GM12878 (cell line): Measurements from ENCODE around the gene CRTC1. TPM values are rescaled to one million over a fixed set of nuclear protein-coding genes. Genes with fewer than 3 reads are reported as not detected.

ENCODE experiments used
- ATAC-seq: fragments of 200-7000 bp; cut with Tn5 transposase; 3 replicates; pipeline ENCODE4 v1.9.1; 2020; ENCODE audit warnings: mild to moderate bottlenecking, moderate library complexity
- BruUV-seq: library from RNA; stranded (reverse); fragments of 400-500 nt; replicated peaks from 2 replicates; lab custom pipeline; 2021; lab: Mats Ljungman, UMichigan
- CTCF ChIA-PET: fragments of 300-600 bp; sonication (Branson Sonifier 250); formaldehyde crosslinking; extraction: SDS; loops from one replicate; lab custom pipeline; 2021; ENCODE audit warnings: inconsistent platforms; lab: Yijun Ruan, JAX
- POLR2A ChIA-PET: fragments of 350-600 bp; formaldehyde crosslinking; extraction: SDS; loops from one replicate; lab custom pipeline; 2021; ENCODE audit warnings: inconsistent platforms; lab: Charles Lee
- RAD21 ChIA-PET: fragments of 300-600 bp; sonication (Branson Sonifier 250); formaldehyde crosslinking; loops from one replicate; lab custom pipeline; 2023; ENCODE audit warnings: antibody characterized with exemption; ENCODE audit not compliant: unreplicated experiment; lab: Charles Lee
- SMC1A ChIA-PET: fragments of 300-600 bp; sonication (Branson Sonifier 250); formaldehyde crosslinking; loops from one replicate; lab custom pipeline; 2023; ENCODE audit not compliant: unreplicated experiment, uncharacterized antibody; lab: Charles Lee
- DNase-seq: peaks from one replicate; pipeline ENCODE4 v3.0.0-alpha.2; 2011; ENCODE audit warnings: low read depth, low spot score
- FAIRE-seq: peaks from 3 replicates; lab custom pipeline; 2011; peaks lifted over from hg19 to GRCh38; lab: Jason Lieb, UNC
- H2AFZ ChIP-seq: 2 replicates; pipeline ENCODE4 v1.6.0; 2011; ENCODE audit warnings: low read depth, low read length, control low read depth; ENCODE audit not compliant: control insufficient read depth
- H3K27ac ChIP-seq: 2 replicates; pipeline ENCODE4 v1.5.1; 2011; ENCODE audit warnings: control low read depth; ENCODE audit not compliant: control insufficient read depth, insufficient read depth
- H3K27me3 ChIP-seq, 2 experiments: replicated peaks in 1 of 2; 2 replicates each; pipeline versions ENCODE4 v1.6.0 to v1.6.1; 2011; ENCODE audit warnings: low read length in 1 of 2; ENCODE audit not compliant: control insufficient read depth in 2 of 2, insufficient read depth in 2 of 2
- H3K36me3 ChIP-seq, 2 experiments: 2 replicates each; pipeline ENCODE4 v1.5.1; 2011; ENCODE audit warnings: low read length in 1 of 2; ENCODE audit not compliant: control insufficient read depth in 2 of 2, insufficient read depth in 2 of 2
- H3K4me1 ChIP-seq: 2 replicates; pipeline ENCODE4 v1.6.1; 2011; ENCODE audit warnings: mild to moderate bottlenecking, low read length, moderate library complexity, mixed read lengths; ENCODE audit not compliant: control insufficient read depth, insufficient read depth
- H3K4me2 ChIP-seq: 2 replicates; pipeline ENCODE4 v1.6.0; 2011; ENCODE audit warnings: control low read depth; ENCODE audit not compliant: control insufficient read depth, insufficient read depth
- H3K4me3 ChIP-seq: fragments of 200-600 bp; sonication (generic); 2 replicates; pipeline ENCODE4 v1.5.1; 2016
- H3K79me2 ChIP-seq: 2 replicates; pipeline ENCODE4 v1.6.0; 2011; ENCODE audit warnings: low read length; ENCODE audit not compliant: control insufficient read depth, insufficient read depth
- H3K9ac ChIP-seq: 2 replicates; pipeline ENCODE4 v1.8.0; 2011; ENCODE audit warnings: low read length, control low read depth, mixed read lengths; ENCODE audit not compliant: control insufficient read depth, insufficient read depth
- H3K9me3 ChIP-seq: replicated peaks from 3 replicates; pipeline ENCODE4 v1.5.1; 2011; ENCODE audit warnings: mild to moderate bottlenecking, low read length; ENCODE audit not compliant: control insufficient read depth, insufficient read depth
- H4K20me1 ChIP-seq: 2 replicates; pipeline ENCODE4 v1.6.0; 2011; ENCODE audit not compliant: control insufficient read depth, insufficient read depth
- BCL3 ChIP-seq: IDR thresholded peaks from 2 replicates; pipeline ENCODE4 v1.6.1; 2011; ENCODE audit warnings: borderline replicate concordance, low read depth, mild to moderate bottlenecking, moderate library complexity, low read length; ENCODE audit not compliant: insufficient read depth, poor library complexity, severe bottlenecking
- CBFB ChIP-seq: IDR thresholded peaks from 2 replicates; pipeline ENCODE4 v1.6.1; 2016; ENCODE audit warnings: antibody characterized with exemption, low read depth
- E2F4 ChIP-seq: IDR thresholded peaks from 2 replicates; pipeline ENCODE4 v1.6.1; 2012; ENCODE audit warnings: low read depth, low read length, improper control_type of control experiment
- FOS ChIP-seq: IDR thresholded peaks from 3 replicates; pipeline ENCODE4 v1.6.1; 2011; ENCODE audit warnings: borderline replicate concordance; ENCODE audit not compliant: insufficient read length; ENCODE audit errors: extremely low read depth
- NFYB ChIP-seq: IDR thresholded peaks from 2 replicates; pipeline ENCODE4 v1.6.1; 2011; ENCODE audit warnings: low read depth, mild to moderate bottlenecking, low read length, improper control_type of control experiment, moderate library complexity; ENCODE audit not compliant: insufficient read depth
- POLR2AphosphoS5 ChIP-seq: IDR thresholded peaks from 2 replicates; pipeline ENCODE4 v1.6.1; 2011; ENCODE audit warnings: mild to moderate bottlenecking, low read length, inconsistent platforms
- WGBS: methylation state at CpG from one replicate; pipeline ENCODE4 v1.1.6; 2016; ENCODE audit warnings: low lambda C conversion rate; ENCODE audit not compliant: insufficient replicate concordance, insufficient coverage; ENCODE audit errors: missing lambda C conversion rate; 5-methylcytosine and 5-hydroxymethylcytosine counted together
- in situ Hi-C: fragments of 300-500 bp; cut with MboI; formaldehyde crosslinking; loops from 9 replicates; pipeline ENCODE4 v1.14.3; 2018; ENCODE audit warnings: mixed read lengths
- intact Hi-C: fragments of 100-400 bp; cut with micrococcal nuclease; formaldehyde crosslinking; loops from one replicate; pipeline ENCODE4 v1.14.2; 2022; ENCODE audit not compliant: unreplicated experiment
- polyA plus RNA-seq, 11 experiments: library from polyadenylated mRNA; depleted of rRNA in 4 of 11; unstranded in 6 of 11; stranded (reverse) in 5 of 11; fragments of >200 nt; fragmentation: Nextera tagmentation in 4 of 11; fragmentation: Illumina TruSeq in 1 of 11; extraction: Ambion mirVana in 4 of 11; extraction: Trizol in 1 of 11; gene quantifications; 1 replicate in 1 of 11; 2 replicates in 10 of 11; pipeline versions ENCODE4 v1.2.1 to v1.2.3, GENCODE V29; 2011 to 2016; ENCODE audit warnings: inconsistent platforms in 2 of 11, missing spikeins in 2 of 11, low read depth in 1 of 11
- total RNA-seq, 4 experiments: library from RNA; depleted of rRNA in 3 of 4; stranded (reverse); fragments of >200 nt in 3 of 4; fragmentation: Illumina TruSeq in 1 of 4; extraction: Trizol in 1 of 4; gene quantifications; 2 replicates each; pipeline versions ENCODE4 v1.2.1 to v1.2.3, GENCODE V29; 2013 to 2021
- TF ChIP-seq, protein P1 (sequence below): fragments of 450-650 bp; IDR thresholded peaks from 2 replicates; pipeline ENCODE4 v1.6.1; 2018; ENCODE audit warnings: mild to moderate bottlenecking, low read depth, moderate library complexity; ENCODE audit not compliant: partially characterized antibody
- TF ChIP-seq, protein P2 (sequence below): fragments of 450-650 bp; IDR thresholded peaks from 2 replicates; pipeline ENCODE4 v1.6.1; 2017; ENCODE audit warnings: antibody characterized with exemption, mild to moderate bottlenecking, moderate library complexity
- TF ChIP-seq, protein P3 (sequence below): fragments of 450-650 bp; IDR thresholded peaks from 2 replicates; pipeline ENCODE4 v1.6.1; 2016; ENCODE audit warnings: mild to moderate bottlenecking

Gene CRTC1
- total and polyA plus RNA-seq, 10 of the 15 experiments (the other 5 are each of a cell fraction or from before 2014, with no cell fraction given): 0.02 to 4.6 (median 1.1) TPM; not detected in 1

DNA sequence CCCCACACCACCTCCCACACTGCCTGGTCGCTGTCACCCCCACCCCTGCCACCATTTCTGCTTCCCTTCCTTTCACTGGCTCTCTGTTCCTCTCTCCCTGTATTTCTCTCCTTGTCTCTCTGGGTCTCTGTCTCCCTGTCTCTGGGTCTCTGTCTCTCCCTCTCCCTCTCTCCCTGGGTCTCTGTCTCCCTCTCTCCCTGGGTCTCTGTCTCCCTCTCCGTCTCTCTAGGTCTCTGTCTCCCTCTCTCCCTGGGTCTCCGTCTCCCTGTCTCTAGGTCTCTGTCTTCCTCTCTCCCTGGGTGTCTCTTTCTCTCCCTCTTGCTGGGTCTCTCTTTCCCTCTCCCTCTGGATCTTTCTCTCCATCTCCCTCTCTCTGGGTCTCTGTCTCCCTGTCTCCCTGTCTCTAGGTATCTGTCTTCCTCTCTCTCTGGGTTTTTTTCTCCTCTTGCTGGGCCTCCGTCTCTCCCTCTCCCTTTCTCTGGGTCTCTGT is 25.1 kb upstream of the CRTC1 start:
- Histone ChIP-seq H3K4me1 (peaks cover 18% of the 10 kb centered on the region; the same call in 1 of the 2 replicates), H3K27me3 (no peaks in the 10 kb centered on the region), H2AFZ (no peak overlapping the region), H3K79me2 (no peaks in the 10 kb centered on the region), H3K9me3 (no peaks in the 10 kb centered on the region; the same call in 2 of the 3 replicates), H3K27ac (no peak overlapping the region), H3K9ac (no peak overlapping the region), H4K20me1 (no peaks in the 10 kb centered on the region; the same call in 1 of the 2 replicates), H3K4me3 (no peak overlapping the region), H3K4me2 (no peak overlapping the region), H3K36me3 (no peaks in the 10 kb centered on the region)
- WGBS: 78% methylated on average over 4 of the region's 4 CpGs
- BruUV-seq: no TSS peak
- intact Hi-C loops: no loop called here
- RAD21 ChIA-PET: interaction anchor here (1.2 kb wide), 1 partner anchor 64 kb away, joined by 3 read pairs; no protein-coding TSS in a partner anchor
- in situ Hi-C loops: no loop called here
- DNase-seq (no peak), FAIRE-seq (no peak), ATAC-seq (no peak)
- POLR2A ChIA-PET: interaction anchor here (0.7 kb wide), 1 partner anchor 101 kb away, joined by 7 read pairs; no protein-coding TSS in a partner anchor
- CTCF ChIA-PET: interaction anchor here (0.8 kb wide), 1 partner anchor 138 kb away, joined by 3 read pairs; no protein-coding TSS in a partner anchor
- SMC1A ChIA-PET: no interaction called here
- TF ChIP-seq, protein P1, sequence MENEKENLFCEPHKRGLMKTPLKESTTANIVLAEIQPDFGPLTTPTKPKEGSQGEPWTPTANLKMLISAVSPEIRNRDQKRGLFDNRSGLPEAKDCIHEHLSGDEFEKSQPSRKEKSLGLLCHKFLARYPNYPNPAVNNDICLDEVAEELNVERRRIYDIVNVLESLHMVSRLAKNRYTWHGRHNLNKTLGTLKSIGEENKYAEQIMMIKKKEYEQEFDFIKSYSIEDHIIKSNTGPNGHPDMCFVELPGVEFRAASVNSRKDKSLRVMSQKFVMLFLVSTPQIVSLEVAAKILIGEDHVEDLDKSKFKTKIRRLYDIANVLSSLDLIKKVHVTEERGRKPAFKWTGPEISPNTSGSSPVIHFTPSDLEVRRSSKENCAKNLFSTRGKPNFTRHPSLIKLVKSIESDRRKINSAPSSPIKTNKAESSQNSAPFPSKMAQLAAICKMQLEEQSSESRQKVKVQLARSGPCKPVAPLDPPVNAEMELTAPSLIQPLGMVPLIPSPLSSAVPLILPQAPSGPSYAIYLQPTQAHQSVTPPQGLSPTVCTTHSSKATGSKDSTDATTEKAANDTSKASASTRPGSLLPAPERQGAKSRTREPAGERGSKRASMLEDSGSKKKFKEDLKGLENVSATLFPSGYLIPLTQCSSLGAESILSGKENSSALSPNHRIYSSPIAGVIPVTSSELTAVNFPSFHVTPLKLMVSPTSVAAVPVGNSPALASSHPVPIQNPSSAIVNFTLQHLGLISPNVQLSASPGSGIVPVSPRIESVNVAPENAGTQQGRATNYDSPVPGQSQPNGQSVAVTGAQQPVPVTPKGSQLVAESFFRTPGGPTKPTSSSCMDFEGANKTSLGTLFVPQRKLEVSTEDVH: no peak
- TF ChIP-seq POLR2AphosphoS5 (no peak), BCL3 (no peak), E2F4 (no peak), FOS (no peak), CBFB (no peak), NFYB (no peak)
- TF ChIP-seq, protein P2, sequence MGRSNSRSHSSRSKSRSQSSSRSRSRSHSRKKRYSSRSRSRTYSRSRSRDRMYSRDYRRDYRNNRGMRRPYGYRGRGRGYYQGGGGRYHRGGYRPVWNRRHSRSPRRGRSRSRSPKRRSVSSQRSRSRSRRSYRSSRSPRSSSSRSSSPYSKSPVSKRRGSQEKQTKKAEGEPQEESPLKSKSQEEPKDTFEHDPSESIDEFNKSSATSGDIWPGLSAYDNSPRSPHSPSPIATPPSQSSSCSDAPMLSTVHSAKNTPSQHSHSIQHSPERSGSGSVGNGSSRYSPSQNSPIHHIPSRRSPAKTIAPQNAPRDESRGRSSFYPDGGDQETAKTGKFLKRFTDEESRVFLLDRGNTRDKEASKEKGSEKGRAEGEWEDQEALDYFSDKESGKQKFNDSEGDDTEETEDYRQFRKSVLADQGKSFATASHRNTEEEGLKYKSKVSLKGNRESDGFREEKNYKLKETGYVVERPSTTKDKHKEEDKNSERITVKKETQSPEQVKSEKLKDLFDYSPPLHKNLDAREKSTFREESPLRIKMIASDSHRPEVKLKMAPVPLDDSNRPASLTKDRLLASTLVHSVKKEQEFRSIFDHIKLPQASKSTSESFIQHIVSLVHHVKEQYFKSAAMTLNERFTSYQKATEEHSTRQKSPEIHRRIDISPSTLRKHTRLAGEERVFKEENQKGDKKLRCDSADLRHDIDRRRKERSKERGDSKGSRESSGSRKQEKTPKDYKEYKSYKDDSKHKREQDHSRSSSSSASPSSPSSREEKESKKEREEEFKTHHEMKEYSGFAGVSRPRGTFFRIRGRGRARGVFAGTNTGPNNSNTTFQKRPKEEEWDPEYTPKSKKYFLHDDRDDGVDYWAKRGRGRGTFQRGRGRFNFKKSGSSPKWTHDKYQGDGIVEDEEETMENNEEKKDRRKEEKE: no peak
- TF ChIP-seq, protein P3, sequence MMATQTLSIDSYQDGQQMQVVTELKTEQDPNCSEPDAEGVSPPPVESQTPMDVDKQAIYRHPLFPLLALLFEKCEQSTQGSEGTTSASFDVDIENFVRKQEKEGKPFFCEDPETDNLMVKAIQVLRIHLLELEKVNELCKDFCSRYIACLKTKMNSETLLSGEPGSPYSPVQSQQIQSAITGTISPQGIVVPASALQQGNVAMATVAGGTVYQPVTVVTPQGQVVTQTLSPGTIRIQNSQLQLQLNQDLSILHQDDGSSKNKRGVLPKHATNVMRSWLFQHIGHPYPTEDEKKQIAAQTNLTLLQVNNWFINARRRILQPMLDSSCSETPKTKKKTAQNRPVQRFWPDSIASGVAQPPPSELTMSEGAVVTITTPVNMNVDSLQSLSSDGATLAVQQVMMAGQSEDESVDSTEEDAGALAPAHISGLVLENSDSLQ: no peak
